Cardiac septum (tissue), 1 donor: ENCODE measurements around the gene IGFBP6. TPM values are rescaled to one million over a fixed set of nuclear protein-coding genes. Genes with fewer than 3 reads are reported as not detected.

Source experiments
- DNase-seq: peaks from one replicate; pipeline ENCODE4 v3.0.0-alpha.2; 2020; ENCODE audit warnings: low spot score
- intact Hi-C: fragments of 100-400 bp; cut with DNase I; formaldehyde crosslinking; loops from one replicate; pipeline ENCODE4 v1.14.0; 2022
- total RNA-seq: library from RNA; stranded (reverse); fragmentation: NEBNext Ultra II Directional; extraction: Animal tissue kit (Norgen Biotek cat#: 25700); gene quantifications from one replicate; pipeline ENCODE4 v1.2.1, GENCODE V29; 2021
- donor health status: DM: no; HTN: no; CAD: no.

IGFBP6 gene
- total RNA-seq, 1 donor from 2014 or later = 42.3 TPM

GRCh38 chr12:53067993-53068770, 29.3 kb upstream of the IGFBP6 start:
- peak; percentile 70 for DNase-seq
- intact Hi-C loops = loop anchor here (2.0 kb wide), 1 partner anchor 129 kb away; no protein-coding TSS in a partner anchor

GRCh38 chr12:53068811-53069585, 28.5 kb upstream of the IGFBP6 start:
- DNase-seq = peak; percentile 66

GRCh38 chr12:53069621-53070410, 27.7 kb upstream of the IGFBP6 start:
- intact Hi-C loops = no loop called here
- DNase-seq = peak; percentile 65

More at GRCh38 chr12:53068811-53069585, 28.5 kb upstream of the IGFBP6 start:
- intact Hi-C loops = no loop called here

GRCh38 chr12:53070877-53071492, 26.5 kb upstream of the IGFBP6 start:
- peak; percentile 74 for DNase-seq
- intact Hi-C loops = no loop called here

GRCh38 chr12:53071591-53072551, 25.6 kb upstream of the IGFBP6 start:
- intact Hi-C loops = no loop called here
- peak; percentile 75 for DNase-seq

GRCh38 chr12:53073881-53074280, 23.6 kb upstream of the IGFBP6 start:
- intact Hi-C loops = no loop called here
- DNase-seq = peak; percentile 1

- peak; percentile 66 for DNase-seq
- intact Hi-C loops = no loop called here
These were observed 23.0 kb upstream of the IGFBP6 start for GRCh38 chr12:53074283-53074998.

- peak; percentile 57 for DNase-seq
- intact Hi-C loops = no loop called here
These were observed 22.5 kb upstream of the IGFBP6 start for GRCh38 chr12:53074999-53075370.

- DNase-seq = peak; percentile 31
- intact Hi-C loops = no loop called here
These were observed 21.0 kb upstream of the IGFBP6 start for GRCh38 chr12:53076461-53076860.

- intact Hi-C loops = no loop called here
- DNase-seq = peak; percentile 1
These were observed 20.4 kb upstream of the IGFBP6 start for GRCh38 chr12:53077030-53077429.

- intact Hi-C loops = loop anchor here (2.0 kb wide), 1 partner anchor 18 kb away; the partner anchor contains the start of gene IGFBP6
- DNase-seq = peak; percentile 29
These were observed 18.8 kb upstream of the IGFBP6 start for GRCh38 chr12:53078425-53079225.

- intact Hi-C loops = loop anchor here (2.0 kb wide), 1 partner anchor 17 kb away; the partner anchor contains the start of gene IGFBP6
These were observed 18.0 kb upstream of the IGFBP6 start, which contains the start of gene SPRYD3 for GRCh38 chr12:53079226-53080117. Gene SPRYD3, minus strand, starts transcription at chr12:53079390. Its CDS starts 57 bp downstream, at chr12:53079333.

GRCh38 chr12:53082637-53083175, 14.8 kb upstream of the IGFBP6 start:
- no peak for DNase-seq
- intact Hi-C loops = no loop called here

More at GRCh38 chr12:53079226-53080117, 18.0 kb upstream of the IGFBP6 start, which contains the start of gene SPRYD3:
- DNase-seq = peak; percentile 99

GRCh38 chr12:53086361-53086760, 11.1 kb upstream of the IGFBP6 start:
- DNase-seq = no peak
- intact Hi-C loops = no loop called here

- intact Hi-C loops = no loop called here
These were observed 7.4 kb upstream of the IGFBP6 start for GRCh38 chr12:53090105-53090504.

More at GRCh38 chr12:53090105-53090504, 7.4 kb upstream of the IGFBP6 start:
- peak; percentile 31 for DNase-seq
